GM23248 (cell line): ENCODE data around the gene TIMM10B.

ENCODE experiments used
- EZH2 ChIP-seq: fragments of 200-600 bp; sonication (generic); IDR thresholded peaks from 2 replicates; pipeline ENCODE4 v1.6.1; 2018; ENCODE audit warnings: antibody characterized with exemption, mild to moderate bottlenecking; ENCODE audit not compliant: insufficient read depth, poor library complexity, severe bottlenecking
- EZH2phosphoT487 ChIP-seq: fragments of 200-600 bp; sonication (generic); IDR thresholded peaks from 2 replicates; pipeline ENCODE4 v1.6.1; 2018; ENCODE audit warnings: antibody characterized with exemption, moderate library complexity, mild to moderate bottlenecking, low read depth; ENCODE audit not compliant: insufficient read depth

GRCh38 chr11:6459099-6459450 lies 22.2 kb upstream of the TIMM10B start:
- no peak for TF ChIP-seq EZH2
- no peak for TF ChIP-seq EZH2phosphoT487
